MM.1S (cell line): Measurements from ENCODE around the gene CDKL5.

ENCODE experiments used
- DNase-seq: peaks from one replicate; pipeline ENCODE4 v3.0.0-alpha.2; 2015
- H2AFZ ChIP-seq: fragments of 300-600 bp; sonication (generic); 2 replicates; pipeline ENCODE4 v1.6.0; 2016; ENCODE audit warnings: antibody characterized with exemption, low read length
- H3F3A ChIP-seq: fragments of 300-600 bp; sonication (generic); 2 replicates; pipeline ENCODE4 v1.6.1; 2016; ENCODE audit warnings: mild to moderate bottlenecking, antibody characterized with exemption, low read length, moderate library complexity, mixed read lengths; ENCODE audit not compliant: insufficient read depth
- H3K27ac ChIP-seq: fragments of 300-600 bp; sonication (generic); 2 replicates; pipeline ENCODE4 v1.5.1; 2016; ENCODE audit warnings: mild to moderate bottlenecking, low read length
- H3K27me3 ChIP-seq: fragments of 300-600 bp; sonication (generic); replicated peaks from 2 replicates; pipeline ENCODE4 v1.6.0; 2016; ENCODE audit warnings: low read length; ENCODE audit not compliant: insufficient read depth
- H3K36me3 ChIP-seq: fragments of 300-600 bp; sonication (generic); replicated peaks from 2 replicates; pipeline ENCODE4 v1.6.1; 2016; ENCODE audit warnings: mild to moderate bottlenecking, low read length, mixed read lengths; ENCODE audit not compliant: insufficient read depth
- H3K4me1 ChIP-seq: fragments of 300-600 bp; sonication (generic); 2 replicates; pipeline ENCODE4 v1.6.1; 2016; ENCODE audit warnings: low read length, mixed read lengths
- H3K4me2 ChIP-seq: fragments of 300-600 bp; sonication (generic); 2 replicates; pipeline ENCODE4 v1.6.0; 2016; ENCODE audit warnings: low read depth, low read length
- H3K4me3 ChIP-seq: fragments of 300-600 bp; sonication (generic); 2 replicates; pipeline ENCODE4 v1.5.1; 2016; ENCODE audit warnings: low read length, mixed read lengths
- H3K79me2 ChIP-seq: fragments of 300-600 bp; sonication (generic); 2 replicates; pipeline ENCODE4 v1.6.1; 2016; ENCODE audit warnings: mixed run types, low read length, mixed read lengths
- H3K9ac ChIP-seq: fragments of 300-600 bp; sonication (generic); 2 replicates; pipeline ENCODE4 v1.6.1; 2016; ENCODE audit warnings: low read length, mixed read lengths
- H3K9me2 ChIP-seq: fragments of 300-600 bp; sonication (generic); replicated peaks from 2 replicates; pipeline ENCODE4 v1.6.1; 2016; ENCODE audit warnings: mild to moderate bottlenecking, low read length, mixed read lengths; ENCODE audit not compliant: insufficient read depth
- H3K9me3 ChIP-seq: fragments of 300-600 bp; sonication (generic); replicated peaks from 2 replicates; pipeline ENCODE4 v1.6.1; 2016; ENCODE audit warnings: mild to moderate bottlenecking, low read length, mixed read lengths; ENCODE audit not compliant: insufficient read depth
- H4K20me1 ChIP-seq: fragments of 300-600 bp; sonication (generic); 2 replicates; pipeline ENCODE4 v1.6.1; 2016; ENCODE audit warnings: mild to moderate bottlenecking, low read length, moderate library complexity, mixed read lengths; ENCODE audit not compliant: insufficient read depth
- CTCF ChIP-seq: fragments of 300-600 bp; sonication (generic); IDR thresholded peaks from 2 replicates; pipeline ENCODE4 v1.5.1; 2016; ENCODE audit warnings: antibody characterized with exemption, low read length, mixed read lengths
- EZH2 ChIP-seq: fragments of 300-600 bp; sonication (generic); optimal IDR thresholded peaks from 2 replicates; pipeline ENCODE3; 2017; ENCODE audit warnings: low read depth, mild to moderate bottlenecking, antibody characterized with exemption, low read length, mixed read lengths
- EZH2phosphoT487 ChIP-seq: fragments of 300-600 bp; sonication (generic); IDR thresholded peaks from 2 replicates; pipeline ENCODE4 v1.6.1; 2018; ENCODE audit warnings: antibody characterized with exemption, low read length

The CDKL5 gene

GRCh38 chrX:18674417-18674787, 249.0 kb downstream of the CDKL5 start:
- Histone ChIP-seq H3K9ac (peak overlapping the region; percentile 67), H3K36me3 (no peaks in the 10 kb centered on the region), H3K9me2 (no peaks in the 10 kb centered on the region), H4K20me1 (no peaks in the 10 kb centered on the region), H3K4me2 (peak overlapping the region; percentile 57; the same call in 1 of the 2 replicates), H3K9me3 (no peaks in the 10 kb centered on the region), H2AFZ (peak overlapping the region; percentile 72), H3K4me3 (peak overlapping the region; percentile 70), H3K4me1 (no peaks in the 10 kb centered on the region), H3K27ac (peak overlapping the region; percentile 50; the same call in 1 of the 2 replicates), H3K79me2 (no peaks in the 10 kb centered on the region), H3F3A (peaks cover 2% of the 10 kb centered on the region; the same call in 1 of the 2 replicates), H3K27me3 (no peaks in the 10 kb centered on the region)
- no peak for DNase-seq
- TF ChIP-seq EZH2 (no peak), CTCF (no peak), EZH2phosphoT487 (no peak)

- Histone ChIP-seq H3K27ac (peak overlapping the region; percentile 67; the same call in 1 of the 2 replicates), H2AFZ (peak overlapping the region; percentile 78), H3K9ac (peak overlapping the region; percentile 67), H3K9me3 (no peaks in the 10 kb centered on the region), H3K9me2 (no peaks in the 10 kb centered on the region), H3F3A (peaks cover 2% of the 10 kb centered on the region; the same call in 1 of the 2 replicates), H3K36me3 (no peaks in the 10 kb centered on the region), H3K4me2 (peak overlapping the region; percentile 69; the same call in 1 of the 2 replicates), H3K27me3 (no peaks in the 10 kb centered on the region), H3K4me3 (peak overlapping the region; percentile 70), H4K20me1 (no peaks in the 10 kb centered on the region), H3K4me1 (no peaks in the 10 kb centered on the region), H3K79me2 (no peaks in the 10 kb centered on the region)
- DNase-seq = peak; percentile 73
- TF ChIP-seq EZH2 (no peak), CTCF (no peak), EZH2phosphoT487 (no peak)
Measured at GRCh38 chrX:18674788-18675735, 249.7 kb downstream of the CDKL5 start.

- H3K79me2 ChIP-seq = no peaks in the 10 kb centered on the region
- H3K9me2 ChIP-seq = no peaks in the 10 kb centered on the region
- no peaks in the 10 kb centered on the region for H4K20me1 ChIP-seq
- H3K27me3 ChIP-seq = no peaks in the 10 kb centered on the region
- H3K4me2 ChIP-seq = no peak overlapping the region
- no peaks in the 10 kb centered on the region for H3K4me1 ChIP-seq
- H3K4me3 ChIP-seq = no peak overlapping the region
- H3K9me3 ChIP-seq = no peaks in the 10 kb centered on the region
- no peaks in the 10 kb centered on the region for H3K36me3 ChIP-seq
- H3K9ac ChIP-seq = no peak overlapping the region
- H2AFZ ChIP-seq = no peak overlapping the region
- no peak overlapping the region for H3K27ac ChIP-seq
- TF ChIP-seq EZH2phosphoT487 = no peak
- no peak for TF ChIP-seq EZH2
- no peak for TF ChIP-seq CTCF
- no peak for DNase-seq
- H3F3A ChIP-seq = peaks cover 2% of the 10 kb centered on the region; the same call in 1 of the 2 replicates
Measured at GRCh38 chrX:18676050-18676449, 250.6 kb downstream of the CDKL5 start.
